Spleen (tissue), 11 donors: ENCODE data around the gene CACNA2D3. TPM values are rescaled to one million over a fixed set of nuclear protein-coding genes. Genes with fewer than 3 reads are reported as not detected.

Experiments
- DNase-seq: peaks from one replicate; pipeline ENCODE4 v3.0.0-alpha.2; 2020
- H3K27ac ChIP-seq, 8 donors: fragments of 200-600 bp; sonication (generic) in 7 of 8; 1 replicate in 4 of 8; 2 replicates in 4 of 8; pipeline versions ENCODE4 v1.5.0 to v1.8.0; 2016 to 2021; ENCODE audit warnings: inconsistent platforms in 4 of 8, mild to moderate bottlenecking in 4 of 8, moderate library complexity in 1 of 8
- H3K27me3 ChIP-seq, 7 donors: fragments of 200-600 bp; sonication (generic) in 6 of 7; replicated peaks in 1 of 7; 1 replicate in 4 of 7; 2 replicates in 3 of 7; pipeline versions ENCODE4 v1.5.0 to v1.8.0; 2016 to 2021; ENCODE audit warnings: inconsistent platforms in 3 of 7, mild to moderate bottlenecking in 1 of 7
- H3K36me3 ChIP-seq, 6 donors: fragments of 200-600 bp; sonication (generic) in 5 of 6; 1 replicate in 4 of 6; 2 replicates in 2 of 6; pipeline versions ENCODE4 v1.5.0 to v1.8.0; 2016 to 2021; ENCODE audit warnings: inconsistent platforms in 2 of 6
- H3K4me1 ChIP-seq, 6 donors: fragments of 200-600 bp; sonication (generic) in 5 of 6; 1 replicate in 3 of 6; 2 replicates in 3 of 6; pipeline versions ENCODE4 v1.5.0 to v1.8.0; 2016 to 2021; ENCODE audit warnings: inconsistent platforms in 3 of 6
- H3K4me3 ChIP-seq, 8 donors: fragments of 200-600 bp; sonication (generic) in 7 of 8; 1 replicate in 4 of 8; 2 replicates in 4 of 8; pipeline versions ENCODE4 v1.5.0 to v1.8.0; 2016 to 2021; ENCODE audit warnings: inconsistent platforms in 4 of 8, mild to moderate bottlenecking in 4 of 8, moderate library complexity in 2 of 8
- H3K9me3 ChIP-seq, 8 donors: fragments of 200-600 bp; sonication (generic) in 7 of 8; 1 replicate in 4 of 8; 2 replicates in 4 of 8; pipeline versions ENCODE4 v1.5.0 to v1.8.0; 2016 to 2021; ENCODE audit warnings: inconsistent platforms in 4 of 8
- CTCF ChIP-seq, 11 experiments: fragments of 200-600 bp in 7 of 11; fragments of 450-650 bp in 4 of 11; sonication (generic) in 4 of 11; IDR thresholded peaks in 8 of 11; conservative IDR thresholded peaks in 3 of 11; 1 replicate in 7 of 11; 2 replicates in 4 of 11; pipeline versions ENCODE4 v1.4.0 to v1.8.0; 2016 to 2021; ENCODE audit warnings: antibody characterized with exemption in 11 of 11, inconsistent platforms in 4 of 11, mild to moderate bottlenecking in 1 of 11
- POLR2A ChIP-seq, 3 donors: fragments of 450-650 bp; IDR thresholded peaks; one replicate each; pipeline ENCODE4 v1.5.1; 2017; ENCODE audit warnings: antibody characterized with exemption in 3 of 3, mild to moderate bottlenecking in 1 of 3
- POLR2AphosphoS5 ChIP-seq, 3 donors: sonication (generic); formaldehyde crosslinking; IDR thresholded peaks; one replicate each; pipeline ENCODE4 v1.5.1; 2017; ENCODE audit warnings: antibody characterized with exemption in 3 of 3
- WGBS, 5 donors: extraction: QIAGEN DNeasy Blood & Tissue Kit in 3 of 5; methylation state at CpG; one replicate each; pipeline versions ENCODE4 v1.1.5 to v1.1.7; 2013 to 2018; 5-methylcytosine and 5-hydroxymethylcytosine counted together
- intact Hi-C: fragments of 100-400 bp; cut with DNase I; formaldehyde crosslinking; loops from one replicate; pipeline ENCODE4 v1.15.0; 2023; ENCODE audit warnings: low total_unique reads
- polyA plus RNA-seq, 3 donors: library from polyadenylated mRNA; stranded (reverse); fragments of 200-250 nt; gene quantifications; one replicate each; pipeline ENCODE4 v1.2.1, GENCODE V29; 2013
- total RNA-seq, 7 donors: library from RNA; depleted of rRNA in 3 of 7; stranded (reverse); fragments of >200 nt in 3 of 7; fragmentation: NEBNext Ultra II Directional in 4 of 7; extraction: Animal tissue kit (Norgen Biotek cat#: 25700) in 4 of 7; gene quantifications; one replicate each; pipeline versions ENCODE4 v1.1.0 to v1.2.1, GENCODE V29; 2016 to 2021
- donor health status: healthy with polysubstance abuse.
- donor health status: DM: no; HTN: no; CAD: no; lungs with moderate emphysema.
- donor health status: DM: no; HTN: no; CAD: no.
- donor health status: Bipolar disorder and iron deficiency.
- donor health status: healthy.
- donor health status: DM: no; HTN: no; CAD: no.
- donor health status: DM: yes; HTN: yes; CAD: no.

The CACNA2D3 gene
- total and polyA plus RNA-seq, 10 donors: 0.83 to 4.9 (median 2.9) TPM

GRCh38 chr3:54858093-54858785 is 735.9 kb downstream of the CACNA2D3 start:
- H3K9me3 ChIP-seq: no peaks in the 10 kb centered on the region
- no peaks in the 10 kb centered on the region for H3K36me3 ChIP-seq
- no peaks in the 10 kb centered on the region for H3K27me3 ChIP-seq
- peaks cover 0 to 6% (median 0%) of the 10 kb centered on the region in 6 donors for H3K4me1 ChIP-seq
- no peak overlapping the region for H3K27ac ChIP-seq
- TF ChIP-seq POLR2A (IDR thresholded peaks at IDR 0.05) (no peak), POLR2AphosphoS5 (IDR thresholded peaks at IDR 0.05) (no peak), CTCF (IDR thresholded peaks at IDR 0.05 in 8 of 11, conservative IDR thresholded peaks at IDR 0.05 in 3 of 11) (no peak)
- intact Hi-C loops: loop anchor here (10.0 kb wide), 1 partner anchor 1397 kb away; no protein-coding TSS in a partner anchor
- no peak for DNase-seq
- no peak overlapping the region for H3K4me3 ChIP-seq
- 32 to 57% (median 43%) methylated on average over 4 of the region's 4 CpGs for WGBS, 5 donors

- Histone ChIP-seq H3K9me3 (no peaks in the 10 kb centered on the region), H3K27me3 (no peaks in the 10 kb centered on the region), H3K27ac (no peak overlapping the region), H3K36me3 (no peaks in the 10 kb centered on the region), H3K4me1 (peaks cover 0 to 6% (median 0%) of the 10 kb centered on the region in 6 donors), H3K4me3 (no peak overlapping the region)
- intact Hi-C loops: loop anchor here (10.0 kb wide), 1 partner anchor 1396 kb away; no protein-coding TSS in a partner anchor
- TF ChIP-seq POLR2AphosphoS5 (IDR thresholded peaks at IDR 0.05): no peak
- TF ChIP-seq CTCF (IDR thresholded peaks at IDR 0.05 in 8 of 11, conservative IDR thresholded peaks at IDR 0.05 in 3 of 11): no peak
- TF ChIP-seq POLR2A (IDR thresholded peaks at IDR 0.05): no peak
- 64 to 77% (median 72%) methylated on average over 3 of the region's 3 CpGs for WGBS, 5 donors
- DNase-seq: no peak
These were observed 736.8 kb downstream of the CACNA2D3 start for GRCh38 chr3:54859184-54859583.

GRCh38 chr3:54861248-54862067 is 739.1 kb downstream of the CACNA2D3 start:
- H3K36me3 ChIP-seq: no peaks in the 10 kb centered on the region
- H3K4me1 ChIP-seq: peaks cover 0 to 6% (median 0%) of the 10 kb centered on the region in 6 donors
- intact Hi-C loops: no loop called here
- no peak overlapping the region for H3K4me3 ChIP-seq
- DNase-seq: no peak
- peak overlapping the region in 1 of 8 donors; percentile 10 for H3K27ac ChIP-seq
- 69 to 82% (median 75%) methylated on average over 9 of the region's 9 CpGs for WGBS, 5 donors
- no peaks in the 10 kb centered on the region for H3K9me3 ChIP-seq
- TF ChIP-seq CTCF (IDR thresholded peaks at IDR 0.05 in 8 of 11, conservative IDR thresholded peaks at IDR 0.05 in 3 of 11) (no peak), POLR2AphosphoS5 (IDR thresholded peaks at IDR 0.05) (no peak), POLR2A (IDR thresholded peaks at IDR 0.05) (no peak)
- H3K27me3 ChIP-seq: no peaks in the 10 kb centered on the region

GRCh38 chr3:54862526-54862925 is 740.2 kb downstream of the CACNA2D3 start:
- TF ChIP-seq POLR2AphosphoS5 (IDR thresholded peaks at IDR 0.05) (no peak), POLR2A (IDR thresholded peaks at IDR 0.05) (no peak), CTCF (IDR thresholded peaks at IDR 0.05 in 8 of 11, conservative IDR thresholded peaks at IDR 0.05 in 3 of 11) (no peak)
- H3K4me1 ChIP-seq: peaks cover 0 to 6% (median 0%) of the 10 kb centered on the region in 6 donors
- no peaks in the 10 kb centered on the region for H3K36me3 ChIP-seq
- intact Hi-C loops: no loop called here
- 37 to 65% (median 54%) methylated on average over 5 of the region's 5 CpGs for WGBS, 5 donors
- no peaks in the 10 kb centered on the region for H3K27me3 ChIP-seq
- no peak overlapping the region for H3K4me3 ChIP-seq
- DNase-seq: no peak
- no peaks in the 10 kb centered on the region for H3K9me3 ChIP-seq
- no peak overlapping the region for H3K27ac ChIP-seq
